ENCODE data around the gene SGCE.

SGCE gene

GRCh38 chr7:94576316-94576715, 79.6 kb downstream of the SGCE start:
- DNase-seq (ENCODE audit: low spot score in 2 of 2) = no peak
- Mint-ChIP-seq H3K4me1 (no peaks in the 10 kb centered on the region), H3K4me3 (no peak overlapping the region), H3K36me3 (peaks cover 27% of the 10 kb centered on the region), H3K27ac (no peak overlapping the region), H3K9me3 (peaks cover 24% of the 10 kb centered on the region)
- no peak for ATAC-seq

- H3K9me3 Mint-ChIP-seq = peaks cover 21% of the 10 kb centered on the region
- DNase-seq (ENCODE audit: low spot score in 2 of 2) (no peak), ATAC-seq (no peak)
- no peaks in the 10 kb centered on the region for H3K4me1 Mint-ChIP-seq
- peaks cover 31% of the 10 kb centered on the region for H3K36me3 Mint-ChIP-seq
- no peak overlapping the region for H3K27ac Mint-ChIP-seq
- H3K4me3 Mint-ChIP-seq = no peak overlapping the region
Observed at GRCh38 chr7:94575646-94576045, 80.3 kb downstream of the SGCE start.

GRCh38 chr7:94571816-94572215, 84.1 kb downstream of the SGCE start:
- ATAC-seq = no peak
- Mint-ChIP-seq H3K36me3 (peaks cover 33% of the 10 kb centered on the region), H3K9me3 (peaks cover 18% of the 10 kb centered on the region), H3K27ac (no peak overlapping the region), H3K4me3 (no peak overlapping the region), H3K4me1 (no peaks in the 10 kb centered on the region)
- no peak for DNase-seq (ENCODE audit: low spot score in 2 of 2)

- DNase-seq (ENCODE audit: low spot score in 2 of 2) = no peak
- Mint-ChIP-seq H3K4me1 (no peaks in the 10 kb centered on the region), H3K4me3 (no peak overlapping the region), H3K9me3 (peaks cover 3% of the 10 kb centered on the region), H3K27ac (no peak overlapping the region), H3K36me3 (peaks cover 14% of the 10 kb centered on the region)
- no peak for ATAC-seq
Observed at GRCh38 chr7:94567396-94567795, 88.5 kb downstream of the SGCE start.

- no peak overlapping the region for H3K27ac Mint-ChIP-seq
- no peaks in the 10 kb centered on the region for H3K4me1 Mint-ChIP-seq
- peaks cover 6% of the 10 kb centered on the region for H3K36me3 Mint-ChIP-seq
- H3K4me3 Mint-ChIP-seq = no peak overlapping the region
- ATAC-seq (no peak), DNase-seq (ENCODE audit: low spot score in 2 of 2) (no peak)
- peaks cover 3% of the 10 kb centered on the region for H3K9me3 Mint-ChIP-seq
Observed at GRCh38 chr7:94565247-94565894, 90.6 kb downstream of the SGCE start.

- H3K4me3 Mint-ChIP-seq = no peak overlapping the region
- DNase-seq (ENCODE audit: low spot score in 2 of 2) (no peak), ATAC-seq (no peak)
- H3K9me3 Mint-ChIP-seq = no peaks in the 10 kb centered on the region
- no peaks in the 10 kb centered on the region for H3K4me1 Mint-ChIP-seq
- no peak overlapping the region for H3K27ac Mint-ChIP-seq
- no peaks in the 10 kb centered on the region for H3K36me3 Mint-ChIP-seq
Observed at GRCh38 chr7:94562525-94562924, 93.4 kb downstream of the SGCE start.

- ATAC-seq (no peak), DNase-seq (ENCODE audit: low spot score in 2 of 2) (no peak)
- Mint-ChIP-seq H3K27ac (no peak overlapping the region), H3K9me3 (no peaks in the 10 kb centered on the region), H3K36me3 (no peaks in the 10 kb centered on the region), H3K4me1 (no peaks in the 10 kb centered on the region), H3K4me3 (no peak overlapping the region)
Observed at GRCh38 chr7:94561841-94562514, 94.0 kb downstream of the SGCE start.

GRCh38 chr7:94559972-94560371, 96.0 kb downstream of the SGCE start:
- DNase-seq (ENCODE audit: low spot score in 2 of 2) (no peak), ATAC-seq (no peak)
- peaks cover 9% of the 10 kb centered on the region for H3K36me3 Mint-ChIP-seq
- no peaks in the 10 kb centered on the region for H3K4me1 Mint-ChIP-seq
- H3K9me3 Mint-ChIP-seq = no peaks in the 10 kb centered on the region
- no peak overlapping the region for H3K4me3 Mint-ChIP-seq
- H3K27ac Mint-ChIP-seq = no peak overlapping the region

GRCh38 chr7:94557215-94557614, 98.7 kb downstream of the SGCE start:
- H3K27ac Mint-ChIP-seq = no peak overlapping the region

GRCh38 chr7:94556028-94556427, 99.9 kb downstream of the SGCE start:
- DNase-seq (ENCODE audit: low spot score in 2 of 2) = no peak
- no peaks in the 10 kb centered on the region for H3K9me3 Mint-ChIP-seq
- no peak overlapping the region for H3K27ac Mint-ChIP-seq
- H3K4me3 Mint-ChIP-seq = no peak overlapping the region
- peaks cover 41% of the 10 kb centered on the region for H3K36me3 Mint-ChIP-seq
- H3K4me1 Mint-ChIP-seq = no peaks in the 10 kb centered on the region
- no peak for ATAC-seq

More at GRCh38 chr7:94557215-94557614, 98.7 kb downstream of the SGCE start:
- no peak for ATAC-seq
- H3K36me3 Mint-ChIP-seq = peaks cover 34% of the 10 kb centered on the region
- H3K4me3 Mint-ChIP-seq = no peak overlapping the region
- H3K9me3 Mint-ChIP-seq = no peaks in the 10 kb centered on the region
- H3K4me1 Mint-ChIP-seq = no peaks in the 10 kb centered on the region
- DNase-seq (ENCODE audit: low spot score in 2 of 2) = no peak

- H3K36me3 Mint-ChIP-seq = peaks cover 24% of the 10 kb centered on the region
Observed at GRCh38 chr7:94547126-94547525, 108.8 kb downstream of the SGCE start.

GRCh38 chr7:94540428-94540827, 115.5 kb downstream of the SGCE start:
- no peak for DNase-seq (ENCODE audit: low spot score in 2 of 2)
- Mint-ChIP-seq H3K4me3 (no peak overlapping the region), H3K36me3 (peaks cover 53% of the 10 kb centered on the region), H3K27ac (no peak overlapping the region), H3K4me1 (no peaks in the 10 kb centered on the region), H3K9me3 (no peaks in the 10 kb centered on the region)
- no peak for ATAC-seq

More at GRCh38 chr7:94547126-94547525, 108.8 kb downstream of the SGCE start:
- Mint-ChIP-seq H3K4me3 (no peak overlapping the region), H3K4me1 (no peaks in the 10 kb centered on the region), H3K9me3 (no peaks in the 10 kb centered on the region), H3K27ac (no peak overlapping the region)
- ATAC-seq (no peak), DNase-seq (ENCODE audit: low spot score in 2 of 2) (no peak)

Measured in stimulated activated effector memory CD8-positive, alpha-beta T cell treated with anti-CD3 and anti-CD28 coated beads, Interleukin-12 subunit alpha, Interleukin-12 subunit beta, amount 100 ng/mL, for 72 hours (primary cell).